SKM-1 treated with dmso at 0.1 percent for 144 hours (cell line): ENCODE results near the gene RFC4.

Experiments
- DNase-seq: peaks from one replicate; lab custom pipeline; 2025; ENCODE audit not compliant: unreplicated experiment; lab: John Stamatoyannopoulos, UW

The RFC4 gene

GRCh38 chr3:186751480-186751879, 54.8 kb downstream of the RFC4 start:
- DNase-seq: no peak

GRCh38 chr3:186750316-186750715, 56.0 kb downstream of the RFC4 start:
- no peak for DNase-seq

GRCh38 chr3:186746008-186746407, 60.3 kb downstream of the RFC4 start:
- peak; percentile 90 for DNase-seq

GRCh38 chr3:186743666-186744065, 62.6 kb downstream of the RFC4 start:
- no peak for DNase-seq

GRCh38 chr3:186742618-186743380, 63.5 kb downstream of the RFC4 start:
- no peak for DNase-seq
